G401.6 (cell line): ENCODE results near the gene LMBR1L.
A peak's percentile ranks its signal among the peaks of the same experiment; 100 is the strongest.

Source experiments
- FAIRE-seq: peaks from 2 replicates; lab custom pipeline; 2012; peaks lifted over from hg19 to GRCh38; lab: Jason Lieb, UNC

LMBR1L gene

DNA sequence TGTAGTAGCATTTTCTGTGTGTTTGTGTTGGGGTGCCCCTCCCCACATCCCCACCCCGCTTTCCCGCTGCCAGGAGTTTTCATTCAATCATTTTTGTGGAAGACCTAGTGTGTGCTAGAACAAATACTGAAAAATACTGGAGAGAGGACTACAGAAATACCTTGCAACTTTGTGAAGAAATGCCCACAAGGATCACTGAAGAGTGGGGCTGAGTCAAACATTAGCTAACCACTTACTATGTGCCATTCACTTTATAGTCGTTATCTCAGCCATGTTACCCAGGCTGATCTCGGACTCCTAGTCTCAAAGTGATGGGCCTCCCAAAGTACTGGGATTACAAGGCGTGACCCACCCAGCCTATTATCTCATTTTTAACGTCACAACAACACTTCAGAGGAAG, 559 bp upstream of the LMBR1L start:
- no peak for FAIRE-seq

DNA sequence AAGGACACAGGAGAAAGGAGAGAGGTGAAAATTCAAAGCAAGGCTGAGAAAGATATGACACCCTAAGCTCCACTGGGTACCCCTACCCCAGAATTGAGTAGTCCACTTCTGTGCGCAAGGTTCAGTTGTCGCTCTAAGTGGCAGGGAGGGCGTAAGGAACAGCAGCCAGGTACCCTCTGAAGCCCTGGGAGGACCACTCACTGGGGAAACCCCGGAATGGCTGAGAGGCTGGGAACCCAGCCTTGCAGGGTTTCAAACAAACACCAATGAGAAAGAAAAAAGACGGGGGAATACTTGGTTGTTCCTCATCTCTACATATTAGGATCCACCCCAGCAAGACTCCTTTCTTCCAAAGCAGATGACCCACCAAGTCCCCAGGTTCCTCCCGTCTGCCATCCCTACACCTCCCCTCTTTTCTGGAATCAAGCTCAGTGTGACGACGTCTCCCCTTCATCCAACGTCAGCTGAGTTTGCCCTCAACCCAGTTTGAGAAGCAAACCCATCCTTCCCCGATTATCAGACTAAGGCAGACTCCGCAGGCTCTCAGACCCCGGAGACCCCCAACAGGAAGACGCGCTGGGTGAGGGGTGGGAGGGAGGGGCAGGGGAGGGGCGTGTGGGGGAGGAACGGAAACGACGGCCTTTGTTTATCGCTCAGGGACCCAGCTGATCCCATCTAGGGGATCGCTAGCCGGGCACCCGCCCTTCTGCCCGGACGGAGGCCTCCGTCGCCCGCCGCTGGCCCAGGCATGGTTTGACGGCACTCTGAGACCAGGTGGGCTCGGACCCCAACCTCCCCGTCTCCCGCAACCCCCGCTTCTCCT, 795 bp downstream of the LMBR1L start:
- no peak for FAIRE-seq

DNA sequence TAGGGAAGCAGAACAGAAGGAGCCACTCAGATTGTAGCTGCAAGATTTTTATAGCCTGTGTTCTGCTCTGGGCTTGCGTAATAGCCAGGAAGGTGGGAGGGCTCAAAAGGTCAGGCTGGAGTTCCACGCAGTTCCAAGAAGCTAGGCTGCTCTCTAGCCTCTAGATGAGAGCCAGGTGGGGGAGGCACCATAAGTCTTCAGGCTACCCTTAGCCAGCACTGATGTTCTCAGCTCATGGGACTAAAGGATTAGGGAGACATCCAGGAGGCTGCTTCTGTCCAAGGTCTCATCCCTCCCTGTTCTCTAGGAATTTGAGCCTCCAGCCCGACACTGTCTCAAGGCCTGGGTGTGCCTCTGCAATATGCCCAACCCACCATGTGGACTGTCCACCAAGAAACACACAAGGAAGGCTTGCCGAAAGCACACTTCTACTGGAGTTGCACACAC, 1.7 kb downstream of the LMBR1L start:
- FAIRE-seq = no peak

DNA sequence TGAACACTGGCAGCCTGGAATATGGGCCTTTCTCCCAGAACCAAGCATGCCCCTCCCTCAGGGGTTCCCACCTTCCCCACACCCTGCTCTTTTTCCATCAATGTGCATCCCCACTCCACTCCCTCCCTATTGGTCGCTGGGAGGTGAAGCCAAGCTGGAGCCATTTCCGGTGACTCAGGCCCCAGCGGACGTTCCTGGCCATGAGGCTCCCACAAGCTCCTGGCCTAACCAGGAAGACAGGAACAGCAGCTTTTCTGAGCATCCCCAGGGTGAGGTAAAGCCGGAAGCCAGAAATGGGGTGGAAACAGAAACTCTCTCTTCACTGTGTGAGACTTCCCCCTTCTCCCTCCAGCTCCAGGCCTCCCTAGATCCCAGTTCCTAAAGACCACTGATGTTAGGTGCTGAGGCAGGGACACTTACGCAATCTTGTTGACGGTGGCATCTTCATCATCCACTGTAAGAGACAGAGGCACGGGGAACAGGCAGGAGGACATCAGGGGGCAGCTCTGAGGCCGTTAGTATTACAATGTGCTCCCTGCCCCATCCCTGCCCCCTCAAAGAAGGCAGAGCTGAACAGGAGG, 5.1 kb downstream of the LMBR1L start:
- no peak for FAIRE-seq

DNA sequence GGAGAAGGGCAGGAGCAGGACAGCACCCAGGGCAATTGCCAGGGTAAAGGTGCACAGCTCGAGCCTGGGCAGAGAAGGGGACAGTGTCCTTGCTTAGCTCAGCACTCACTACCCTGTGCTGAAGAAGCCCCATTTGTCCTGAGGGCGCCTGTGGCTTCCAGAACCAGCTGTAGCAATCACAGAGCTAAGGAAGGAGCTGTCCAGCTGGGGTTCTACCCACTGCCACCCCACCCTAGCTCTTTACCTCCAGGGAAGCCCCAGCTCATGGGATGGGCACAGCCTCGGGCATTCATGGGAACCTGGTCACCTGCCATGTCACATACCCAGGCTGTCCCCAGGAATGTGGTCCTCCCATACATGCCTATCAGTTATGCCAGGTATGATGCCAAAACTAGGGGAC, 5.8 kb downstream of the LMBR1L start:
- no peak for FAIRE-seq

DNA sequence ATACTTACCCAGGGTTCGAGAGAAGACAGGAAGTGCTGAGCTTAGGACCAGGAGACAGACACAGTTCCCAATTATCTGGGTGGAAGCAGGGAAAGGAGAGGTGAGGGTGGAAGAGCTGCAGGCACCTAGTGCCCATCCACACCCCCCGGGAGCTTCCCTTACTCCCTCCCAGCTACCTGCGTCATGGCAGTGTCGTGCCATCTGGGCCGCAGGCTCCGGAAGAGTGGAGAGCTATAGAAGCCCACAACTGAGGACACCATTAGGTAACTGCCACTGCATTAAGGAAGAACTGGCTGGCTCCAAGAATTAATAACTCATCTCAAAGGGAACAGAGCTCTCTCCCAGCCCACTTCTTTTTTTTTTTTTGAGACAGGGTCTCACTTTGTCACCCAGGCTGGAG, 10.3 kb downstream of the LMBR1L start:
- FAIRE-seq = no peak

DNA sequence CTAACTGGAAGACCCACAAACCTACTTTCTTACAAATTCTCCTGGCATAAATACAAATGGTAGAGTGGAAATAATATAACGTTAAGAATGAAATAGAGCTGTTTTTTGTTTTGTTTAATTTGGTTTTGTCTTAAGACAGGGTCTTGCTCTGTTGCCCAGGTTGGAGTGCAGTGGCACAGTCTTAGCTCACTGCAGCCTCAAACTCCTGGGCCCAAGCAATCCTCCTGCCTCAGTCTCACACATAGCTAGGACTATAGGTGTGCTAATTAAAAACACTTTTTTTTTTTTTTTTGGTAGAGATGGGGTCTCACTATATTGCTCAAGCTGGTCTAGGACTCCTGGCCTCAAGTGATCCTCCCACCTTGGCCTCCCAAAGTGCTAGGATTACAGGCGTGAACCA, 11.9 kb downstream of the LMBR1L start:
- no peak for FAIRE-seq

DNA sequence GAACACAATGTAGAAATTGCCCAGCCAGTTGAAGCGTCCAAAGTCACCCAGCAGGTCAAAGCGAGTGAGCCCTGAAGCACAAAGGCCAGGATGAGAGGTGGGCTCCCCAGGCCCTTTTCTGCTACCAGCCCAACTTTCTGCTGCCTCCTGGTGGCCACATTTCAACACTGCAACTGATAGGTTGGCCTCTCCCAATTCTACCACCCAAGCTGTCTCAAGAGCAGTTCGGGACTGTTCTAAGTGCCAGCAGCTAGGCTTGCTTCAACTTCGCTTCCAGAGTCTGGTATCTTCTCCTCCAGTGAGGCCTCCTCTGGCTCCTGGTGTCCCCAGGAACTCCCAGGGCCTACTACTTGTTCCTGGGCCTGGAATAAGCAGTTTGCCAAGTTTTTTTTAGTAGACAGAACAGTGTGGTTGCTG, 12.6 kb downstream of the LMBR1L start:
- peak; percentile 28 for FAIRE-seq

DNA sequence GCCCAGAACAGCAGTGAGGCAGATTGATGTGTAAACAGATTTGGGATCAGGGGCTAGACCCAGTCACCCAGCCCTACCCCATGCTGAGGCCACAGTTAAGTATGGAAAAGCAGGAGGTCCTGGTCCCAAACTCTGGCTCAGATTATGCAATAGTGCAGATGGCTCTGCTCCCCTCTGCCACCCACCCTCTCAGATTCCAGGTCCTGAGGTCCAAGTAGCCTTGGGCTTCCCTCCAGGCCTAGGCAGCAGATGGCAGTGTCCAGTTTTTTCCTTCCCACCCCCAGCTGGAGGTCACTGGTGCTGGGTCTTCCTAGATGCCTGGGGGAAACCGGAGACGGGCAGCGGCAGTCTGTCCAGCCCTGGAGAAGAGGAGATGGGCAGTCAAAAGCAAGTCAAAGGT, 13.3 kb downstream of the LMBR1L start:
- no peak for FAIRE-seq

DNA sequence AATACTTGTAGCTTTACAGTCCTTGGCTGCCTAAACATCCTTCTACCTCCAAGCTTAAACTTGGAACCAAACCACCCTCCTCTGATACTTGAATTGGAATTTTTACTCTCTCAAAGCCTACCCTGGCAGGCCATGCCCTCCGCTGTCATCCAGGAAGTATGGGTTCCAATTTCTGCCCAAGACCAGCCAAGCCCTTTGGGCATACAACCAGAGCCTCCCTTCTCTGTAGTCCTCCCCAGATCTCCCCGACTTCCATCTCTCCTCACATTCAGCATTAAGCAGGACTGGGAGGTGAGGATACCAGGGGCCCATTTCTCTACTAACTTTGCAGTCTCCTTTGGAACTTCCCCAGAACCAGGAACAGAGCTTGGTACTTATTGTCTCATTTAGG, 15.7 kb downstream of the LMBR1L start:
- no peak for FAIRE-seq

DNA sequence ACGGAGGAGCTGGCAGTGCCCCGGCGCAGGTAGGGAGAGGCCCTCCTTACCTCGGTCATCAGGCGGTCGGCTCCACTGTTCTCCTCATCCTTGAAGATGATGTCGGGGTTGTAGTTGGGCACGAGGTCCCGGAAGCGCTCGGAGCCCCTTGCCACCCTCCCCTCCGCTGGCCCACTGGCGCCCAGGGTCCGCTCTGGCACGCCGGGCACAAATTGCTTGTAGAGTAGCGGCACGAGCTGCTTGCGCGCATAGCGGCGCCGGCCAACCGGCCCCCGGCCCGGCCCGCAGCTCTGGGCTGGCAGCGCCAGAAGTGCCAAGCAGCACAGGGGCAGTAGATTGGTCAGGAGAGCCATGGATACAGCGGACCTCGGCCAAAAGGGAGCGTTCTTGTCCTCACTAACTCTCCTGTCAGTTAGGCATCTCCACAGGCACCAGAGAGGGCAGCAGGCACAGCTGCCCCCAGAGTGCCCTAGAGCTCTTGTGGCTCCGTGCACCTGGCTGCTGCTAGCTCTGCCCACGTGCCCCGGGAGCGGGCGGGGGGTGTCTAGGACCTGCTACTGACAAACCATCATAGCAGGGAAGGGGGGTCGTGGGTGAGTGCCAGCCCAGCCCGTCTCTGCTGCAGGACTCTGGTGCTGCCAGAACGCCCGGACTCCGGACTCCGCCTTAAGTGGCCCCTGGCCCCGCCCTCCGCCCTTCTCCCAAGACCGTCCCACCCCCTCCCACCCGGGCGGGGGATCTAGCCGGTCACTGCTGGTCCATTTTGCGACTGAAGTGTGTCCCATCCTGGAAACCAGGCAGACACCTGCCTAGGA, 16.3 kb downstream of the LMBR1L start, which contains the start of gene DHH:
TSS of gene DHH (minus strand) at position 642 of the 815 bp plus-strand sequence. CDS start at position 353, 289 bp downstream.
- FAIRE-seq = no peak

DNA sequence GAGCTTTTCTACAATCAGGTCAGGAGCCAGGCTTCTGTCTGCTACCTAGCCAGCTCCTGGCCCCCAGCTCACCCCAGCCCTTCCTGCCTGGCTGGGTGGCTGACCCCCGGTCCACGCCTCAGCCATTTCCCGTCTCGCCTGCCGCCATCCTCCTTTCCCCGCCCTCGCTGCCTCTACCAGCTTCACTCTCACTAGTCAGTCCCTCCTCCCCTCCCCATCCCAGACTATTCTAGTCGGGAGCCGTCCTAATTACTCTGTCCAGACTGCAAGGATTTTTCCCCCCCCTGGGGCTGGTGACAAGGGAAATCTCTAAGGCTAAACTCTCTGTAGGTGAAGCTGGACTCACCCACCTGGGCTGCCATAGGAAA, 16.9 kb downstream of the LMBR1L start:
- no peak for FAIRE-seq

DNA sequence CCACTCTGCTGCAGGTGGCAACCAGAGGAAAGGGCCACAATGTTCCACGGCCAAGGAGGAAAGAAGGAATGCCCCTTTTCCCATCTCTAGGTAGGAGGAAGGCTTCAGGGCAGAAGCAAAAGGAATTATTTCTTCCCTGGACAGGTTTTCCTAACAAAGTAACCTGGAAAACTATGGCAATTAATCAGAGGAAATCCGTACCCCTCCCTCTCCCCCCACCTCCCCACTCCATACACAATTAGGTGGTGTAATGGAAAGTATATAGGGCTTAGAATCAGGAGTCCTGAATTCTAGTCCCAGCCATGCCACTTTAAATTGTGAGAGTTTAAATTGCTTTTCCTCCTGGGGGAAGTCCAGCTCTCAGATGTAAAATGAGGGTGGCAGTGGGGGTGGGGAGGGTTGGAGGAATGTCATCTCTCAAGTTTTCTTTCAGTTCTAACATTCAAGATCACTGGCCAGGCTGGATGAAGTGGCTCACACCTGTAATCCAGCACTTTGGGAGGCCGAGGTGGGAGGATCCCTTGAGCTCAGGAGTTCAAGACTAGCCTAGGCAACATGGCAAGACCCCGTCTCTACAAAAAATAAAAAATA, 17.7 kb downstream of the LMBR1L start:
- FAIRE-seq = no peak

DNA sequence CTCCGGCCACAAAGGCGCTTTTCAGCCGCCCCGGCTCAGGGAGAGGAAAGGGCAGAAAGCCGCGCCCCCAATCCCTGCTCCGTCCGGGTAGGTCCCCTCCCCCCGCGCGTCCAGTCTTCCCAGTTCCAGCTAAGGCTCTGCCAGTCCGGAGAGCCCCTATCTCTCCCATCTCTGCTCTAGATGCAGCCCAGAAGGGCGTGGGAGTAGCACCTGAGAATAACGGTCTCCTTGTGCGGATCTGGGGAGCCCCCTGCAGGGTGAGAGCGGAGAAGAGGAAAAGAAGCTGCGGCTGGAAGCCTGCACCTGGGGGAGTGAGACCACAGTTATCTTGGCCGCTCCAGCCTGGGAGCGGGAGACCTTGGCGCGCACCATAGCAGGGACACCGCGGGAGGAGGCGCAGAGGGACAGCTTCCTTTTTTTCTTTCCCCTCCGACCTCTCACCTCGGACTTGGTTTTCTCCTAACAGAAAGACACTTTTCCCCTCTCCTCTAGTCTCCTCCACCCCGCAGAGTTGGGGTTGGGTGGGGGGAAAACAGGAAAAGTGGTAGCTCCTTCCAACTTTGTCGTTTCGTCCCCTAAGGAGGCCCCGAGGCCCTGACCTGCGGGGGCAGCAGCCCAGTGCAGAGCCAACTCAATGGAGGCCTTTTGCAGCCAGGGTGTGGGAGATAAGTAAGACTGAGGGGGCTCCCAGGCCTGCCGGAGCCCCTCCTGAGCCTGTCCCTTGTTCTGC, 18.4 kb downstream of the LMBR1L start:
- FAIRE-seq = no peak

DNA sequence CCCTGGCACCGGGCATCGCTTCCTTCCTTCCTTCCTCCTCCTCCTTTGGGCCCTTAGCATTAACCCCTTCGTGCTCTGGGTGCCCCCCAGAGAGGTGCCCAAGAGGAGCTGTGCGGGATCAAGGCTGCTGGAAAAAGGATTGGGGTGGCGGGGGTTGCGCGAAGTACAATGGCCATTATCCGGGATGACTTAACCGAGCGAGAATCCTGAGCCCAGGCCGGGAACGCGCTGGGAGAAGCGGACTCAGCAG, 18.9 kb downstream of the LMBR1L start:
- FAIRE-seq = no peak

DNA sequence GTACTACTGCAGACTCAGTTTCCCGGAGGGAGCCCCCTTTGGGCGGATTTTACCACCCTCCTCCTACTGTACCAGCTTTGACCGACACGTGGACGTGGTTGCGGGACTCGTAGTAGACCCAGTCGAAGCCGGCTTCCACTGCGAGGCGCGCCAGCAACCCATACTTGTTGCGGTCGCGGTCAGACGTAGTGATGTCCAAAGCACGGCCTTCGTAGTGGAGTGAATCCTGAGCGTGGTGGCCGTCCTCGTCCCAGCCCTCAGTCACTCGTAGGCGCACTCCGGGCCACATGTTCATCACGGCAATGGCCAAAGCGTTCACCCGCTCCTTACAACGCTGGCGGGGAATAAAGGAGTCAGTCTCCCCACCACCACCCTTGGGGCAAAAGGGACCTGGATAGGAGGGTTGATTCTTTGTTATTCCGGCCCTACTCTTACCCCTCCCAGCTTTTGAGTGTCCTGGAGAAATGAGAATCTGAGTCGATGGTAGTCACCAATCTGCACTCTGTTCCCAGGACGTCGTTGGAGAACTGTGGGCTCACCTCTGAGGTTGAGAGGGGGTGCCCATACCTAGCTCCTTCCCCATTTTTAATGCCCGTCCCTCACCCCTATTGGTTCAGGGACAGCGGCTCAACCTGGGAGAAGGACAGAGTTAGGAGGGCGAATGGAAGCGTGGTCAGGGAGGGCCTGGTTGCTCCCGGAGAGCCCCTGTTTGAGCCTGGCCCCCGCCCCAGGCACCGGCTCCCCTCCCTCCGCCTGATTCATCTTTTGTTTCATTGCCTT, 19.4 kb downstream of the LMBR1L start:
- no peak for FAIRE-seq

DNA sequence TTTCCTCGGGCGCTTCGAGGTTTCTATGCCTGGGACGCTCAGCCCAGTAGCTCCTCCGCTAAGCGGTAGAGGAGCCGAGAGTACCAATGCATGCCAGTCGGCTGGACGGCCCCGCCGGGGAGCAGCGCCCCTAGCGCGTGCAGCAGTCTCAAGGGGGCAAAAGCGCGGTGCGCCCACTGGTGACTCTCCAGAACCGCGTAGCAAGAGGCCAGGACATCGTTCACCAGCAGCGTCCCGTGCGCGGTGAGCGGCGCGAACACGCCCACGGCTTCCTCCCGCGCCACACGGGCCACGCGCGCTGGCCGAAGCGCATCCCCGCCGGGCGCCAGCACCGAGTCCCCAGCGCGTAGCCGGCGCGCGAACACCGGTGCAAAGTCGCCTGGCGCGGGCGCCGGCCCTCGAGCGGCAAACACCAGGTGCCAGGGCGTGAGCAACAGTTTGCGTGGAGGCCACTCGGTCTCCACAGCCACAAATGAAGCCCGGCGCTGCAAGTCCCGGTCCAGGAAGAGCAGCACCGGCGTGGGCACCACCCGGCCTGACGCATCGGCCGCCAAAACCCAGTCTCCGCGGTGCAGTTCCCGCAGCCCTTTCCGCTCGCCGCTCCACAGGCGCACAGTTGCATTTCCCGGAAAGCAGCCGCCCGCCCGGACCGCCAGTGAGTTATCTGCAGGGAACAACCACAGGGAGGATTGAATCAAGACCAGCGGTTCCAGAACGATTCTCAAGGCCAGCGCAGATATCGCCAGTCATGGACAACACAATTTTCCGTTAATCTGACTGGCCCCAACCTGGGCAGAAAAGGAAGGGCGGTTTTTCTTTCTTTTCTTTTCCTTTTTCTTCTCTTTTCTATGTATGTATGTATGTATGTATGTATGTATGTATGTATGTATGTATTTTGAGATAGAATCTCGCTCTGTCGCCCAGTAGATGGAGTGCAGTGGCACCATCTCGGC, 20.6 kb downstream of the LMBR1L start:
- FAIRE-seq = no peak

DNA sequence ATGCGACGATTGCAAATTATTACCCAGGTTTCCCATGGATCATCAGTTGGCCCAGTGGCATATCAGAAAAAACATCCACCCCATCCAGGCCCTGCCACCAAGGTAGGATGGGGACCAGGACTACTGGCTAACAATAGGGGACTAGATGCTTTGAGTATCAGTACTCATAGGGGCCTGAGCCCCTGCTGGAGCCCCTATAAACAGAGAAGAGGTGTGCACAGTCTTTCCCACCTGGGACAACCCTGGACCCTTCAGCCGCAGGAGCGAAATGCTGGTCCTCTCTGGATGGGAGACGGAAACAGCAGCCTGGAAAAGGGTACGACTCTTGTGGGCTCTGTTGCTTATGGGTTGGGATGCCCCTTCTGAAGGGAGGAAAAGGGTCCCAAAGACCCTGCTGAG, 21.7 kb downstream of the LMBR1L start:
- FAIRE-seq = no peak

DNA sequence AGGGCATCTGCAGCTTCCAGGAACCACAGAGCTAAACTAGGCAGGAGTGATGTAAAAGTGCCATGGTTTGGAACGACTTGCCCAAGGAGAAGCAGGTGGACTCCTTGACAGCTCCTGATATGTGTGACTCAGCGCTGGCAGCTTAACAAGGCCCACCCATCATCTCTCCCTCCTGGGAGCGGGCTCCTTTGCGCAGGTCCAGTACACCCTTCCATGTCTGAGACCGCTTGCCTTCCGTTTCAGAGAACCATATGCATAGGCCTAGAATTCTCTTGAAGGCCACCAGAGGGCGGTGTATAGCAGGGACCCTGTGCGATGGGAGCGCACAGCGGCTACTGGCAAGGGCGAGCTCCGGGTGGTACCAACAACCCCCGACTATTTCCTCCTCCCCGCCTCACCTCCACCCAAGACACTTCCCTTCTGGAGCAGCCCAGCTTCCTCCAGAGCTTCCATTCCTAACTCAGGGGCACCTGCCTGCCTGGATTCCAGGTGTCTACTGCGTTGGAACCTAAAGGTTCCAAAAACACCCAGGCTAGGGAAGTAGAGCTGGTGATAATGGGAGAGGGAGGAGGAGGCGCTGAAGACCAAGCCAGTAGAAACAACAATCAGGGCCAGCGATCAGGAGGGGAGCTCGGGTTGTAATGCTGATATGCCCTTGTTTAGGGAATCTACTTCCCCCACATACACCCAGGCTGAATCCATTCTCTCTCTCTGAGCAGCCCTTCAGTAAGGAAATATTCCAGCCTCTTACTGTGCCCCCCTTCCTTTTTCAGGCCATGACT, 22.3 kb downstream of the LMBR1L start:
- peak; percentile 41 for FAIRE-seq

DNA sequence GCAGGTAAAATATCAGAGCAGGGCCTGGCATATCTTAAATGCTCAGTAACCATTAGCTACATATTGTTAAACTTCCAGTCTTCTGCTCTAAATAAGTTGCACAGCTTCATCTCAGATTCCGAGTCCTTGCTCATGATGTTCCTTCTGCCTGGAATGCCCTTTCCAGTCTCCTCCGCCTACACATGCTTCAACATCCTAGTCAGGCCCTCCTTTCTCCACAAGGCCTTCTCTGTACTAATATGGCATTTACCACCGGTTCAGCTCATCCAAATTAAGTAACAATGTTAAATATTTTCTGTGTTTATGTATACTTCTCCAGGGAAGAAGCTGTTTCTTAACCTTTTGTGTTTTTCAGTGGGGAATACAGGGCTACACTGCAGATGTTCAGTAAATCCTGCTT, 24.5 kb downstream of the LMBR1L start:
- no peak for FAIRE-seq
